NCI-H146 (cell line): ENCODE measurements around the gene GCHFR.

Source experiments
- DNase-seq: peaks from one replicate; lab custom pipeline; 2025; lab: John Stamatoyannopoulos, UW

Gene GCHFR

DNA sequence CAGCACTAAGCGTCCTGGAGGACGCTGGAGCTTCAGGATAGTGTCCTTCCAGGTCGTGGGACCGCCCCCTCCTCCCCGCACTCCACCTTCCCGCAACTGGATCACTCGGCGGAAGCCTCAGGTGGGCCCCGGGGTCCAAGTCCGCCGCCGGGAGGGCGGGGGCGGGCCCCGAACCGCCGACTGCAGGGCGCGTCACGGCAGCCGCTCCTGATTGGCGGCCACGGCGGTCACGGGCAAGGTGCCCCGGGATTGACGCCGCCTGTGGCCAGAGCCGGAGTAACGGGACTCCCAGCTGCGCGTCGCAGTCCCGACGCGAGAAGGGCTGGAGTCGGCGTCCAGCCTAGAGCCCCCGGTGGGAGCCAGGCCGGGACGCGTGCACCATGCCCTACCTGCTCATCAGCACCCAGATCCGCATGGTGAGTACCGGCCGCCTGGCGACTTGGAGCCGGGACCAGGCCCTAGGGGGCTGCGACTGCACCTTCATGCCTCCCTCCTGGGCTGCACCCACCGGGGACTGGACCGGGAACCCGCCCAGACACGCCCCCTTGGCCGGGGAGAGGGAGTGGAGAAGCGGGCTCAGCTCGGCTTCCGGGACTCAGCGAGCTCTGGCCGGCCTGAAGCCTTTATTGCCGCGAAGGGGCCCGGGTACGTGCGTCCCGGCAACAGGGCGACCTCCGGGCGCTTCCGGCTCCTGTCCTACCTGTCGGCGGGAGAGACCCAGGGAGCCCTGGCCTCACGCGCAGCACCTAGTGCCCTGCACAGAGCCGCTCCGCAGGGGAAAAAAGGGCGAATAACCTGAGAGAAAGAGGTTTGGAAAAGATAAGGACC is at the start of gene GCHFR:
Gene GCHFR (plus strand): TSS at position 268 of the 828 bp plus-strand sequence. CDS start 113 bp downstream, at position 381.
- DNase-seq, result peak; percentile 71

DNA sequence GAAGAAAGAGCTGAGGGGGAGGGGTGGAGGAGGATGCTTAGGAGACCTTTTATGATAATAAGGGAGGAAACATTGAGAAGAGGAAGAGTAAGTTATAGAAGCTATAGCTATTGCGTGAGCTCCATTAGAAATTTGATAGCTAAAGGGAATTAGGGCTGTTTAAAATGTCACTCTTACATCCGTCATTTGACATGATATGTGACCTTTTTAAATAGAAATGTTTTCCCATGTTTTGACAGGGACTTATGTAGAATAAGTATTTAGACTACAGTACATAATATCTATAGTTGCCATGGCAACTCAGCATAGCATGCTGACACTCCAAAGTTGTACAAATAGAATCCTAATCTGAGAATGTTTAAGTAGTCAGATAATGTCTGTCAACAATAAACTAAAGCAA is 49.7 kb upstream of the GCHFR start:
- no peak for DNase-seq

DNA sequence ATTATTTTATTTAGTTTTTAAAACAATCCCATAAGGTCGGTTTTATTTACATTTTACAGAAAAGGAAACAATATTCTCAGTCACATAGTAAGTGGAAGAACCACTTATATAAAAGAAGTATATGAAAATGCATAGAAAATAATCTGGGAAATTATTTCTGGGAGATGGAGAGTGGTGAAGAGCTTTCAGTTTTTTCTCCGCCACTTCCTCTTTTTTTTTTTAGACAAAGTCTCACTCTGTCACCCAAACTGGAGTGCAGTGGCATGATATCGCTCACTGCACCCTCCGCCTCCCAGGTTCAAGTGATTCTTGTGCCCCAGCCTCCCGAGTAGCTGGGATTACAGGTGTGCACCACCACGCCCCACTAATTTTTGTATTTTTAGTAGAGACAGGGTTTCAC is 47.7 kb upstream of the GCHFR start:
- DNase-seq, result no peak

DNA sequence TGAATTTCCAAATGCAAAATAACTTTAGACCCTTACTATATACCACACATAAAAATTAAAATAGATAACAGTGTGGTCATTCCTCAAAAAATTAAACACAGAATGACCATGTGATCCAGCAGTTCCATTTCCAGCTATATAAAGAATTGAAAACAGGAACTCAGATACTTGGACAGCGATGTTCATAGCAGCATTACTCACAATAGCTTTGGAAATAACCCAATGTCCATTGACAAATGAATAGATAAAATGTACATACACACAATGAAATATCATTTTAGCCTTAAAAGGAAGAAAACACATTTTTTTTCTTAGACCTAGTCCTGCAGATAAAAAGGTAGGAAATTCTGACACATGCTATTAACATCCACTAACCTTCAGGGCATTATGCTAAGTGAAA is 42.2 kb upstream of the GCHFR start:
- DNase-seq, result no peak

DNA sequence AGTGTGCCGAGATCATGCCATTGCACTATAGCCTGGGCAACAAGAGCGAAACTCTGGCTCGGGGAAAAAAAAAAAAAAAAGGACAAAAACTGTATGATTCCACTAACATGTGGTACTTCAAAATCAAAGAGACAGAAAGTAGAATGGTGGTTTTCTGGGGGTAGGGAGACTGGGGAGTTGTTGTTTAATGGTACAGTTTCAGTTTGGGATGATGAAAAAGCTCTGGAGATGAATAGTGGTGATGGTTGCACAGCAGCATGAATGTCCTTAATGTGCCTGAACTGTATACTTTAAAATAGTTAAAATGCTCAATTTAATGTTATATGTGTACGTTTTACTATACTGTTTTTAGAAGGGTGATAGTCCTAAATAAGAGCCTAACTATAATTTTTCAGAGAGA is 41.5 kb upstream of the GCHFR start:
- no peak for DNase-seq

DNA sequence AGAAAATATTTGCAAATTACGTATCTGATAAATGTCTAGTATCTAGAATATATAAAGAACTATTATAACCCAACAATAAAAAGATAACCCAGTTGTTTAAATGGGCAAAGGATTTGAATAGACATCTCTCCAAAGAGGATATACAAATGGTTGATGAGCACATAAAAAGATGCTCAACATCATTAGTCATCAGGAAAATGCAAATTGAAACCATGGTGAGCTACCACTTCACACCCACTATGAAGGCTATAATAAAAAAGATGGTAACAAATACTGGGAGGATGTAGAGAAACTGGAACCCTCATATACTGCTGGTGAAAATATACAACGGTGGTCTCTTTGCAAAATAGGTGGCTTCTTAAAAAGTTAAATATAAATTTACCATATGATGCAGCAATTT is 40.9 kb upstream of the GCHFR start:
- no peak for DNase-seq

DNA sequence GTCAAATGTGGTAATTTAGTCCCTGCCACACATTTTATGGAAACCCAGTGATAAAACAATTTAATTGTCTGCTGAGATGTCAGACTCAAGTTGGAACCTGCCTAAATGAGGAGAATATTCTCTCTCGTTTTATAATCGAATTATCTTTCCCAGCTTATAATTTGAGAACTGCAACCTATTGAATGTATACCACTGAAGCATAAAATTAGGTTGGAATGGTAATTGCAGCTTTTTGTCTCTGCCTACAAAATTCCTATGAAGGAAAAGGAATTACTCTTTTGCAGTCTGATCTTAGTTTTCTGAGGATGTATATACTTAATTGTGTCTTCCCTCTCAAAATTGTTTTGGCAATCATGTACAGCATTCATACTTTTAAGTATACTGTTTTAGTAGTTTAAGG is 39.9 kb upstream of the GCHFR start:
- DNase-seq, result no peak

DNA sequence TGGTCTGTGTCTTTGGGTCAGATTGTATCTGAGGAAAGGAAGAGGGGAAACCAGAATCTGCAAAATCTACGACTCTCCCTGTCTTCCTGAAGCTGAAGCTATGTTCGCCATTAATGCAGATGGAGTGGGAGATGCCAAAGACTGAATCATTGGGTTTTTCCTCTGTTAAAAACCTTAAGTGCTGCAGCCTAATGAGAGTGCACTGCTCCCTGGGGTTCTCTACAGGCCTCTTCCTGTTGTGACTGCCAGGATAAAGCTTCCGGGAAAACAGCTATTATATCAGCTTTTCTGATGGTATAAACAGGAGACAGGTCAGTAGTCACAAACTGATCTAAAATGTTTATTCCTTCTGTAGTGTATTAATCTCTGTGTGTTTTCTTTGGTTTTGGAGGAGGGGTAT is 32.8 kb upstream of the GCHFR start:
- no peak for DNase-seq

DNA sequence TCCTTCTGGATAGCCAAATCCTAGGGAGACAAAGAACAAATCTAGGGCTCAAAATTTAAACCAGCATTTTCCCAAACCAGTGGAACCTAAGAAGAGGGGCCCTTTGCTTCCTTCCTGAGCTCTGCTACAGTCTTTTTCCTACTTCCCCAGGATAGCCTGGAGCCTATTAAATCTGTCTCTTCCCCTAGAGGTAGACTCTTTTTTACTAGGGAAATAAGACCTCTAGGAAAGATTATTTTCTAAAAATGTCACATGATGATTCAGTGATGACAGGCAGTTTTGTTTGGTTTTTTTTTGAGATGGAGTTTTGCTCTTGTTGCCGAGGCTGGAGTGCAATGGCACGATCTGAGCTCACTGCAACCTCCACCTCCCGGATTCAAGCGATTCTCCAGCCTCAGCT is 27.3 kb upstream of the GCHFR start:
- no peak for DNase-seq

DNA sequence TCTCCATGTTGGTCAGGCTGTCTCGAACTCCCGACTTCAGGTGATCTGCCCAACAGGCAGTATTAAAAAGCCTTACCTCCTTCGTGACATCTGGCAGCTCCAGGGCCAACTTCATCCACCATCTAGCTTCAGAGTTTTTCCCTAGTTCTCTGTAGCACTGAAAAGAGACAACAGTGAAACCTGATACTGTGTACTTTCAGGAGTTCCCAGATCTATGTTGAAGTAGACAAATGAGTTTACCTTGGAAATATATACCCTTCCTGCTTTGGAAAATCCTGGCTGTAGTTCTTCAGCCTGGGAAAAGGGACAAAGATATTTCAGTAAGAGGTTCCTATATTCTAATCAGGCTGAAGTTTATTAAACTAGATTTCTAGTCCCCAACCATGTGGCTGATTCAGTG is 26.8 kb upstream of the GCHFR start:
- no peak for DNase-seq

DNA sequence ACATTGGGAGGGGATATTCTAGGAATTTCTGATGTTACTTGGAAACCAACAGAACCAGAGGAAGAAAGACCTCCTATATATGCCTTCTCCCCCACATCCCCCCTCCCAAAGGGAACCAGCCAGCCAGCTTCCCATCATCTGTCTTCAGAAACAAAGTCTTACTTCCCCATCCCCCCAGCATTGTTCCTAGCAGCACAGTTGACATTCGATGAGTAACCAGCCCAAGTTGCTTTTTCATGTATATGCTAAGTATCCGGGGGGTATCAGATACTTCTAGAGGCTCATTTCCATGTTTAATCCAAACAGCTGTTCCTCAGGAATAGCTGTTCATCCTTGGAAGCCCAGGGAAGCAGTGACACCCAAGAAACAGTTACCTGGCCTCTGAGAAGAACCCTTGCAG is 24.8 kb upstream of the GCHFR start:
- no peak for DNase-seq

DNA sequence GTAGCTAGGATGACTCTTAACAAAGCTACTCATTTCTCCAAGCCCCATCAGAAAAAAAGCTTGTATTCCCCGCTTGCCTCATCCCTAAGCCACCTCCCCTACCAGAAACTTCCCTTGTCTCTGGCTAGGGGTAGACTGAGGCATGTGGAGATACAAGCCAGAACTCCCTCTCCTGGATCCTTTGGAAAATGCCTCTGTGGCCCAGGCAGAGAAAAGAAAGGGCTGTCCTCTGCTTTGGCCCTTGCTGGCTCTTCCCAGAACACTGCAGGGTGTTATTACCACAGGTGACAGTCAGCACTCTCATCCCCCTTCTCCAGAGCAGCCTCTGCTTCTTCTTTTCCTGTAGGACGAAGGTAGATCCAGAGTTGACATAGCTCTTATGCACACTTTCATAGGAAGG is 24.0 kb upstream of the GCHFR start:
- no peak for DNase-seq

DNA sequence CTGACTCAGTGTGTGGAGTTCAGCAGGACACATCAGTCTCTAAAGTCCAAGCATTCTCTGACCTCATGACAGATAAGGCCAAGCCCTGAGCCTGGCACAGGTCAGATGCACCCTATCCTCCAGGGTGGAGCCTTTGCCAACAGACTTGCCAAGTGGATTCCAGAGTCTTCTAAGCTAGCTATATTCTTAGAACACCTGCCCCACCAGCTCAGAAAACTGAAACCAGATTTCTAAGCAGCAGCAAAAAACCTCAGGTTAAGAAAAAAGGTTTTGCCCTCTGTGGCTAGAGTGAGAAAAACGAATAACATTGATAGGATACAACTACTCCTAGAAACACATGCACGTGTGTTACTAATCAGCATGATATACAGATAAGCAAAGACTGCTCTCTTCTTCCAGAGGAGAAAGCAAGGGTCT is 20.4 kb upstream of the GCHFR start:
- no peak for DNase-seq

DNA sequence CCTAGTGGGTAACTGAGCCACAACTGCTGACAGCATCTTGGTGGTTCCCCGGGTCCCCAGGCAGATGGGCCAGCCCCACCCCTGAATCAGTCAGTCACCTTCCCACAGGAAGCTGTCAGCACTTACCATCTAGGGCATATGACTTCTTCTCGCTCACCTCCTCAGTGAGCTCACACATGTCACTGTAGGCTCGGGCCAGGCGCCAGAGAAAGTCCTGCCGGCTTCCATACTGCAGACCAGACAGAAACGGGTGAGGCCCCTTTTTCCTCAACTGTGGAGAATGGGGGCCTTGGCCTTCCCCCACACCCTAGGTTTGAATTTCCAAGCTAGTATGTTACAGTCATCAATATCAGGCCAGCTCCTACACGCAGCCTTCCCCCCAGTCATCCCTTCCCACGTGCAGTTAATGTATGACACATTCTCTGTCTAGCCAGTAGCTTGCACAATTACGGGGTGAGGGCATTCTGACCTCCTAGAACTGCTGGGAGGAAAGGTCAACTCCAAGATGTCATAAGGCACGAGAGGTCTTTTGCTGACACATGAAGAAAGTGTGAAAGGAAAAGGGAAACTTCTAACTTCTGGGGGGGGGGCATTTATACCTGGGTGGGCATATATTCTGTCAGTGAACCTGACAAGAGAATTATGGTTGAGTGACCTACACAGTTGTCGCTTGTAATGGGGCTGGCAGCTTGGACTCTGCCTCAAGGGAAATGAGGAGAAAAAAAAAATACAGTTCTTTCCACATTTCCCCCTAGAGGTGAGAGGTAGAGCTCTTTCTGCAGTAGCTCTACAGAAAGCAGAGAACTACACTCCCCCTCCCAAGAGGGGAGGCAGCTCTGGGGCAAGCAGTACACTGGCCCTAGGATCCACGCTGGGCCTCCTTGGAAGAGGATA is 19.7 kb upstream of the GCHFR start:
- no peak for DNase-seq

DNA sequence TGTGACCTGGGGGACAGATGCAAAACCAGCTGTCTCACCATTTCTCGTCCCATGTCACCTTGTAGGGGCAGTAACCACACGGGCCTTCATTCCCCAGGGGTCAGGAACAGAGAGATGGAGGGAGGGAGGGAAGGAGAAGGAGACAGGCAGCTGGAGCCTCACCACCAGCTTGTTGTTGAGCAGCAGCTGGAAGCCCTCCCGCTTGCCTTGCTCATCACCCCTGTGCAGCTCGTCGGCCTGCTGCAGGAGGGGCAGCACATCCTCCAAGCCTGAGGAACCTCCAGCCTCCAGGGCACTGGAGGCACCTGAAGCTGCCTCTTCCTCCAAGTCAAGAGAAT is 19.1 kb upstream of the GCHFR start:
- DNase-seq, result no peak

DNA sequence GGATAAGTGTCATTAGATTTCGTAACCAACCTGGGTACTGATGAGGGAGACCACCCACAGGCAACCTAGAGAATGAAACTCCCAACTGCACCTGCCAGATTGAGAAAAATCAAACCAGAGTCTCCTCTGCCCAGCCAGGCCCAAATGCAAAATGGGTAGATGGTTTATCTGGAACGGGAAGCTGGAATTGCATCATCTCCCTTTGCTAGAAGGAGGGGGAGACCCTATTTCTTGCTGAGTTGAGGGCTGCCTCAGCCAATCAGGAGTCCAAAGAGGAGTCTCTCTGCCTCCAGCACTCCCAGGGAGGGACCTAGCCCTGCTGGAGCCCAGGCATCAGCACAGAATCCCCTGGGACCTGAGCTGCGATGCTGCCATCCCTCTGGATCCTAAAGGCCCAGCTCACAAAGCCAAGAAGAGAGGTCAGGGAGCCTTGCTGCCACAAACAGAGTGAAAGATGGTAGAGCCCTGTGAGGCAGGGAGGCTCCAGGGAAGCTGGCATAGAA is 16.9 kb upstream of the GCHFR start:
- no peak for DNase-seq

DNA sequence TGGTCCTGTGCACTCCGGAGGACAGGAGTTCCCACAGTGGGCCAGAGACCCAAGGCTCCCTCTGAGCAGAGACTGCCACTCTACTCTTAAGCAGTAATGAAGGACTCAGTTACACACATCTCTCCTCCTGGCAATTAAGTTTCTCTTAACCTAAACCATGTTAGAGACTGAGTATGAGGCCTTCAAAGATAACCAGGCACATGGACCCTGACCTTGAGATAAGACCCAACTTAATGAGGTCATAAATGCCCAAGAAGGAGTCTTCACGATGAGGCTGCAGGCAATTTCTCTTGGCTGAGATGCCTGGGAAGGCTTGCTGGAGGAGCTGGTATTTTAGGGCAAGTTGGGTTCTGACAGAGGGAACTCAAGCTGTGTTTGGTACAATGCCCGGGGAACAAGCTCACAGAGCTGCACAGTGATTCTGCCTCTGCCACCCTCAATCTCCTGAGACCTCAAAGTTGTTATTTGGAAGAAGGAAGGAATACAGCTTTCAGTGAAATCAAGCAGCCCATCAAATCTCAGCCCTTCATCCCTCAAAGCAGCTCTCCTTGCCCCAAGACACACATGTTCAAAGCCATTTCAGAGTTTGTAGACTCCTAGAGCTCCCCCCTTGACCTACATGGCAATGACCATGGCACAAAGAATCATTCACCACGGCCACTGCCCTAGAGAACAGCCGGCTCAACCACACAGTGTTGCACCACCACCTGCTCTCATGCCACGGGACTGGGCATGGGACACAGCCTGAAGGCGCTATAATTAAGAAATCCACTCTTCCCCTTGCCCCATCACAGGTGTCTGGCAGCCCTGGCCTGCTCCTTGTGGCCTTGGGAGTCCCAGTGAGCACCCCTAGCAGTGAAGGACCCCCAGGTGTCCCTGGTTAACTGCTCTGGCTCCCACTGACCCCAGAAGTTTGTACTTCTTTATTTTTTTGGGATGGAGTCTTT is 15.9 kb upstream of the GCHFR start:
- DNase-seq, result no peak

DNA sequence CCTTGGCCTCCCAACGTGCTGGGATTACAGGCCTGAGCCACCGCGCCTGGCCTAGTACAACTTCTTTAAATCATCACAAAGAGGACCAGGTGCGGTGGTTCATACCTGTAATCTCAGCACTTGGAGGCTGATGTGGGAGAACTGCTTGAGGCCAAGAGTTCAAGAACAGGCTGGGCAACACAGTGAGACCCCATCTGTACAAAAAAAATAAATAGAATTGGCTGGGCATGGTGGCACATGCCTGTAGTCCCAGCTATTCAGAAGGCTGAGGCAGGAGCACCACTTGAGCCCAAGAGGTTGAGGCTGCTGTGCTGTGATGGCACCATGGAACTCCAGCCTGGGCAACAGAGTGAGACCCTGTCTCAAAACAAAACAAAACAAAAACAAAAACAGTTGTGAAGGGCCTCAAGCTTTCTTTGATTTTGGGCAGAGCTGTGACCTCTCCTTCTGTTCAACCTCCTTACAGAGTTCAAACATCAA is 14.7 kb upstream of the GCHFR start:
- no peak for DNase-seq

DNA sequence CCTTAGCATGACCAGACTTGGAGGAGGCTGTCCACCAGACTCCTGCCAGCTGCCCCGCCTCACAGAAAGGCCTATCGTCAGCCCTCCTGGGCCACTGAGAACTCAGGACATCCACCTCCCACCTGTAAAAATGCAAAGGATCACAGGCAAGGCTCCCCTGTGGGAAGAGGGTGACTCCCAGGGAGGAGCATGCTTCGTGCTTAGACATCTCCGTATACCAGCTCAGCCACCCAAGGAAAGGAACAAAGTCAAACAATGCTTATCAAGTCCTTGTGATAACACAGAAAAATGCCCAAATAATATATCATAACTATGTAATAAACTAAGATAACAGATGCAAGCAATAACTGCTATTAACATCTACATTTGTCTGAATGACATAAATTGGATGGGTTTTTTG is 13.0 kb upstream of the GCHFR start:
- DNase-seq, result no peak

DNA sequence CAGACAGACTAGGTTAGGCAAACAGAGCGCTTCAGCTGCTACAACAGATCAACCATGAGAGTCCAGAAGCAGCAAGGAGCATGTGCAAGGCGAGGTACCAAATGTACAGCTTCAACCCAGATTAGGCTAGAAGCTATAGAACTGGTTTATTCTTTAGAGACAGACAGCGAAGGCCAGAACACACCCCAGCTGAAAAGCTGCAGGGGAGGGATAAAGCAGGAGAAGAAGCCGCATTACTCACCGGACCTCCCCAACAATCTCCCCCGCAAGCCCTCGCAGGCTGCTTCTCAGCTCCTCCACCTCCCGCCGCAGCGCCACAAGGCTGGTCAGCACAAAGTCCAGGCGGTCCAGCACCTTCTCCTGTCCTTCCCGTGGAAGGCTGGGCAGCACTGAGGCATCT is 12.1 kb upstream of the GCHFR start:
- no peak for DNase-seq

DNA sequence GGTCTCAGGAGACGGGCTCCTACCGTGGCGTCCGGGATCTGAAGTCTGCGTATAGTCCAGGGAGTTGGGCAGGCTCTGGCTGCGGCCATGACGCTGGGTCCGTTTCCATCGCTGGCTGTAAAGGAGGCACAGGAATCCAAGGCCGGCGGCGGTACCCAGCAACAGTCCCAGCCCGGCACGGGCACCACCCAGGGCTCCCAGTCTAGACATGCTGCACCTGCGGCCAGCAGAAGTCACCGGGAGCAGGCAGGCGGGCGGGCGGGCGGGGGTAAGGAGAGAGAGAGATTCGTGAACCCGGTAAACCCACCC is 9.3 kb upstream of the GCHFR start:
- peak; percentile 27 for DNase-seq
